ENCODE data around the gene PCBP2.

PCBP2 gene

GRCh38 chr12:53495903-53496751, 44.2 kb downstream of the PCBP2 start:
- no peak for DNase-seq (ENCODE audit: low read depth)

DNA sequence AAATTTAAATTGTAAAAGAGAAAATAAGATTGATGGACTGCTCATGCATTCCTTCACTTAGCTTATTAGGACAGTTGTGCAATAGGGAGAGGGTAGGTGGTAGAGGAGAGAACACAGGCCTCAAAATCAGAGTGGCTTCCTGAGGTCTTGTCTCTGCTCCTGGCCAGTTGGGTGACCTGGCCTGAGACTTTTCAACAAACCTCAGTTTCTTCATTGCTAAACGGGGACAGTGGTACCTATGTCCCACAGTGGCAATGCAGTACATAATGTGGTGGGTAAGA, 44.8 kb downstream of the PCBP2 start:
- DNase-seq (ENCODE audit: low read depth), result no peak

DNA sequence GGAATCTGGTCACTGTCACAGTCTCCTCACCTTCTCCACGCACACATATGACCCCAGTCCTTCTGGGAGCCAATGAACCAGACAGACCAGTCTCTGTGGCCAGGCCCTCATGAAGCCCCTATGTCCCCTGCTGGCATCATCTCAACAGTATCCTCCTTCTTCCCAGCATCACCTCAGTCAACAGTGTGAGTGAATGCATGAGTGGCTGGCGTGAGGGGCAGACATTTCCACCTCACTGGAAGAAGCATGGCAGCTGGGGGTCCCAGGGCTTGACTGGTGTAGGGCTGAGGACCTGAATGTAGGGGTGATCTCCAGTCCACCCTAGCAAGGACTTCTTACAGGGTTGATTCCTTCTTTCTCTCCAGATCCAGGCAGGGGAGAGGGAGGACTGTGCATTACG, 45.6 kb downstream of the PCBP2 start:
- no peak for DNase-seq (ENCODE audit: low read depth)

DNA sequence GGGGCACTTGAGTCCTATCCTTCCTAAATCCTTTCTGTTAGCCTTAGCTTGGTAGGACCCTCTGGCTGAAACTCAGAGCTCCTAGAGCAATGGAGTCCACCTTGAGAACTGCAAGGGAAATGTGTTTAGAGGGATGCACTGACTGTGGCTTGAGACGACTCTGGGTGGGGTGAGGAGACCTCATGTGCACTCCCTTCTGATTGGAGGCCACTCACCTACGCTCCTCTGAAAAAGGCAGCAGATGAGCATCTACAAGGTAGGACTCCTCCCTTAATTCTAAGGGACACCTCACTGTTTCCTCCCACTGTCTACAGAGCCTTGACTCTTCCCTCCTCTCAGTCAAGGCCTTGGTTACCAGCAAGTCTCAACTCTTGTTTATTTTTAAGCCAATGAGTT, 46.3 kb downstream of the PCBP2 start:
- no peak for DNase-seq (ENCODE audit: low read depth)

DNA sequence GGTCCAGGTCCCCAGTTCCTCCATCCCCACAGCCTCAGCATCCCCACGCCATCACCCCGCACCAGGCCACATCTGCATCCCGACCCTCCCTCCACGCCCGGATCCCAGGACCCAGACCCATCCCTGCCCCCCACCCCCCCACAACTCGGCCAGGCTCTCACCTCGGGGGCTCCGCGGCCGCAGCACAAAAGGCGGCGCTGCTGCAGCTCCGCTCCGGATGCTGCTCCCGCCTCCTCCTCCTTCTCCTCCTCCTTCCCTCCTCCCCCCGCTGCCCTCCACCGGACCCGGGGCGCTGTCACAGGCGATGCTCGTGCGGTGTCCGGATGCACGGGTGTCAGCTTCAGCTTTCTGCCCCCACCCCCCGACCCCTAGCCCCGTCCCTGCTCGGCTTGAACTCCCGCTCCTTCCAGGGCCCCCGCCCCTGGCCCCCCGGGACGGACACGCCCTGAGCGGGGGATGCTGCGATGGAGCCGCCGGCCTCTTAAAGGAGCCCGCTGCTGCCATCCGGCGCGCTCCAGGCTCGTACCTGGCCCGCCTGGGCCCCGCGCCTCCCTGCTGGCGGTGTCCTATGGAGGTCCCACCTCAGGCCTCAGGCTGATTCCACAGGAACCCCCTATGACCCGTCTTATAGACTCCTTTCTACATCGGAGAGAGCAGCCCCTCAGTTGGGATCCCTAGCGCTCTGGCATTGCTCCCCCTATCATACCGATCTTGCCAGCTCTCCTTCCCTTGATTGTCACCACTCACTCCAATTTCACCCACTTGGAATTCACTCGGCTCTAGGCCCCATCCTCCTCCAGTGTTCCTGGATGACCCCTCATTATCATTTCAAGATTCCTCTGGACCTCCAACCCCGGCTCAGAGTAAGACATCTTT, 47.6 kb downstream of the PCBP2 start, which contains the start of gene MAP3K12:
Gene MAP3K12 (minus strand): TSS at position 193 of the 876 bp plus-strand sequence. CDS start 12,067 bp downstream, outside the sequence.
- peak; percentile 22 for DNase-seq (ENCODE audit: low read depth)

DNA sequence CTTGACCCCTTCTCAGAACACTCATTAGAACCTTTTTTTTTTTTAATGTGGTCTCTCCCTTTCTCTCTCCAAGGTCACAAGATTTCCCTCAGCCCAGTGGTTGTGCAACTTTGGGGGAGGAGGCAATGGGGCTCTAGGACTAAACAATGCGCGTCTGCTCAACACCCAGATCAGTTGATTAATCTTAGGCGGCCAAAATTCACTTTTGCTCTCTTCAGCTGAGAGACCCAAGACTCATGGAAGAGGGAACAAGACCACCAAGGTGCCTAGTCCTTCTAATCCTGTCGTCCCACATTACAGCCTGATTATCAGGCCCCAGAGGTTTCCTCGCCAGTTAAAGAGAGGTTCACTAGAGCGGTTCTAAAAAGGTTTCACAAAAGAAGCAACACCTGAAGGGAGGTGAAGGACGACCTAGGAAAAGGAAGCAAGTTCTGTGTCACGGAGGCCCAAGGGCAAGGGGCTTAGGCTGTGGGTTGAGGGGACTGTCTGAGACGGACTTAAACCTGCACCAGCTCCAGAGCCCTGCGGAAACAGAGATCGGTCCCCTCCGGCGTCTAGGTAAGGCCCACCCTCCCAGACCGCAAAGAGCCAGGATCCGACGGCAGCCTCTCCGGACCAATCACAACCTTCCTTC, 48.4 kb downstream of the PCBP2 start:
- DNase-seq (ENCODE audit: low read depth), result no peak

- DNase-seq (ENCODE audit: low read depth), result peak; percentile 98
Measured at GRCh38 chr12:53500776-53501614, 49.1 kb downstream of the PCBP2 start, which contains the start of gene TARBP2. TARBP2 (plus strand) TSS chr12:53501283; CDS start chr12:53501409, 126 bp downstream.

GRCh38 chr12:53501615-53502181, 49.8 kb downstream of the PCBP2 start:
- no peak for DNase-seq (ENCODE audit: low read depth)

- no peak for DNase-seq (ENCODE audit: low read depth)
Measured at GRCh38 chr12:53502331-53502730, 50.4 kb downstream of the PCBP2 start.

- no peak for DNase-seq (ENCODE audit: low read depth)
Measured at GRCh38 chr12:53502983-53503728, 51.3 kb downstream of the PCBP2 start.

DNA sequence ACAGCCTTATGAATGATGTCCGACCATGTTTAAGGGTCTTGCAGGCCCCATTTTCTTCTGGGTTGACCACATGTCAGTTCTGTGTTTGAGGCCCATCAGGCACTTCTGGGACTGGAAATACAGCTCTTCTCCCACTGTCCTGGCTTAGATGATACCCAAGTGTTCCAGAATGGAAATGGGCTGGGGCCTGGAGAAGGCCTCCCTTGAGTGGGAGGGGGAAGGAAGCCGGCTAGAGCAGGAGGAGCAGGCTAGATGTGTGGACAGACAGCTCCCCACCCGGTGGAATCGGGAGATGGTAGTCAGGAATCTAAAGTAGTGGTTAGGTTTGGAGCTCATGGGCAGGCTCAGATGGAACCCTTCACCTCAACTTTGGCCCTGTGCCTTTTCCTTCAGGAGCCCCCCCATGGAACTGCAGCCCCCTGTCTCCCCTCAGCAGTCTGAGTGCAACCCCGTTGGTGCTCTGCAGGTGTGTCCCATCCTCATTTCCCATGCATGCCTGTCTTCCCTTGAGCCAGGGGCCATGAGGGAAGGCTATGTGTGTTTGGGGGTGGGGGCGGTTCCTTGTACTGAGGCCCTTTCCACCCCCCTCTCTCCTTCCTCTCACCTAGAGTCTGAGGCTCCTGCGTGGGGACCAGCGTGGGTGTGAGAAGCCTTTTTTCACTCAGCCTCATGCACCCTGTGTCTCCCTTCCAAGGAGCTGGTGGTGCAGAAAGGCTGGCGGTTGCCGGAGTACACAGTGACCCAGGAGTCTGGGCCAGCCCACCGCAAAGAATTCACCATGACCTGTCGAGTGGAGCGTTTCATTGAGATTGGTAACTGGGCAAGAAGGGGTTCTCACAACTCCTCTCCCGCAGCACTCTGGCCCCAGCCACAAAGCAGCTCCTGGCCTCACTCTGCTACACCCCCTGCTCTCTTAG, 52.4 kb downstream of the PCBP2 start:
- DNase-seq (ENCODE audit: low read depth), result no peak

DNA sequence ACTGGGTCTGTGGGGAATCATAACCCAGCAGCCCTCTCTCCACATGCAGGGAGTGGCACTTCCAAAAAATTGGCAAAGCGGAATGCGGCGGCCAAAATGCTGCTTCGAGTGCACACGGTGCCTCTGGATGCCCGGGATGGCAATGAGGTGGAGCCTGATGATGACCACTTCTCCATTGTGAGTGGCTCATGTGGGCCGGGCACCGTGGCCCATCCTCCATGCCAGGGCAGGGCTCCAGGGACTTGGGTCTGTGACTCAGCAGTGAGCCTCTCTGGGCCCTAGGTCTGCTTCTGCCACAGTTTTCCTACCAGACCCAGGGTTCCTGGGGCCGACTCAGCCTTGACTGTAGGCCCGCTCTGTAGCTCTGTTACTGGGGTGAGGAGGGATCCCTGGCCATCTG, 53.2 kb downstream of the PCBP2 start:
- no peak for DNase-seq (ENCODE audit: low read depth)

- DNase-seq (ENCODE audit: low read depth), result no peak
Measured at GRCh38 chr12:53505555-53506449, 53.9 kb downstream of the PCBP2 start.

DNA sequence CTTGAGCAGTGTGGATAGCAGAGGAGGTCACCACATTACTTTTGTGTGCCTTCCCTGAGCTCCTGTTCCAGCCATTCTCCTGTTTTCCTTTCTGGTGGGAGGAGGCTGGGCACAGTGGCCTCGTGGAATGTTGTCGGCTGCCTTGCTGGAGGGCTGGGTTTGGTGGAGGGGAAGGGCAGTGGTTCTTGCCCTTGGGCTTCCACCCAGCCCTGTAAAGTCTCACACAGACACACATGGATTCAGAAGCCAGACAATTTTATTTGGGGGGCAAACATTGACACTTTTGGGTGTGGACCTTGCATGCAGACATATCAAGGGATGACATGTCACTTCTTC, 54.5 kb downstream of the PCBP2 start:
- no peak for DNase-seq (ENCODE audit: low read depth)

DNA sequence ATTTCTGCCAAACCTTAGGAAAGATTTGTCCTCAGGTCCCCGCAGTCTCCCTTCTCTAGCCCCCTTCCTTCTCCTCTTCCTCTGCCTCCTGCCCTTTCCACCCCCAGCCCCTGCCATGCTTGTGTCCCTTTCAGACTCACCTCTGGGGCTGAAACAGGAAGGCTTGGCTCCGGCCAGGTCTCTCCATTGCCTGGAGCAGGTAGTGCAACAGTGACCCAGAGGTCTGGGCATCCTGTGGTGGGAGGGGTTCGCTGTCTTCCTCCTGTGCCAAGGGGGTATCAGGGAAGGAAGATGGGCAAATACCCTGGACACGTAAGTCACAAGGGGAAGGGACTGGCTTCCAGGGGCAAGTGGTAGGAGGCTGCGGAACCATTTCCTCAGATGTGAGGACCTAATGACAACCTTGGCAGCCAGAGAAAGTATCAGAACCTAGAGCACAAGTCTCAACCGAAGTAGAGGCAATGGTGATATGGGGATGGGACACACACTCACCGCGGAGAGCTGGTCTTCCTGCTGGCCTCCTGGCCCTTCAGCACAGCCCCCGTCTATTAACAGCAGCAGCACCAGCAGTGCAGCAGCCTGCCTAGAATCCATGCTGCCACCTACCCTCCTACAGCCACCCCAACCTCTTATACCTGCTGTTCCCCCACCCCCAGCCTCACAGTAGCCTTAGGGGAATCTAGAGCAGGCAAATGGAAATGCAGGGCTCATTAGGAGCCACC, 55.1 kb downstream of the PCBP2 start, which contains the start of gene NPFF:
Gene NPFF (minus strand): TSS at position 604 of the 722 bp plus-strand sequence. CDS start 10 bp downstream, at position 594.
- DNase-seq (ENCODE audit: low read depth), result no peak

DNA sequence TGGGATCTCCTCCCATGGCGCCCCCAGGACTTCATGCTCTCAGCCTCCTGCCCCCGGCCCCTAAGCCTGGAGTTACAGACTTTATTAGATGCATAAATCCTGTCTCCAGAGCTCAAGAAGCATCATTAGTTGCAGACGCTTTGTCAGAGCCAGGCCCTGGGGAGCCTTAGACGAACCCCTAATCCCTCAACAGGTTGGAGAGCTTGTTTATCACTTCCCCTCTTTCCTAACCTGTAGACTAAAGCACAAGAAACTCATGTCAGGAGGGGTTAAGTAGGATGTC, 55.6 kb downstream of the PCBP2 start:
- no peak for DNase-seq (ENCODE audit: low read depth)

GRCh38 chr12:53508534-53509170, 56.8 kb downstream of the PCBP2 start:
- peak; percentile 66 for DNase-seq (ENCODE audit: low read depth)
